IMR-90 (cell line): Measurements from ENCODE around the gene VSIG10L. TPM values are rescaled to one million over a fixed set of nuclear protein-coding genes. Genes with fewer than 3 reads are reported as not detected.

Experiments
- ATAC-seq: fragments of 200-7000 bp; cut with Tn5 transposase; 2 replicates; pipeline ENCODE4 v1.9.1; 2020; ENCODE audit warnings: low read depth, mild to moderate bottlenecking, moderate library complexity
- BruUV-seq: library from RNA; stranded (reverse); fragments of 400-500 nt; replicated peaks from 2 replicates; lab custom pipeline; 2021; lab: Mats Ljungman, UMichigan
- CTCF ChIA-PET: fragments of 300-600 bp; formaldehyde crosslinking; extraction: SDS; loops from one replicate; lab custom pipeline; 2021; ENCODE audit warnings: antibody characterized with exemption; lab: Yijun Ruan, JAX
- POLR2A ChIA-PET: fragments of 300-600 bp; sonication (Branson Sonifier 250); formaldehyde crosslinking; loops from one replicate; lab custom pipeline; 2022; ENCODE audit warnings: antibody characterized with exemption; ENCODE audit not compliant: unreplicated experiment; lab: Charles Lee
- DNase-seq: peaks from one replicate; pipeline ENCODE4 v3.0.0; 2013
- H2AFZ ChIP-seq: replicated peaks from 2 replicates; pipeline ENCODE3; 2013; ENCODE audit warnings: low read length, mild to moderate bottlenecking; ENCODE audit not compliant: poor library complexity
- H2AK5ac ChIP-seq: 2 replicates; pipeline ENCODE4 v1.6.1; 2013; ENCODE audit warnings: low read depth, low read length, inconsistent platforms
- H2AK9ac ChIP-seq: replicated peaks from 2 replicates; pipeline ENCODE3; 2013; ENCODE audit warnings: mild to moderate bottlenecking, low read depth, low read length, moderate library complexity; ENCODE audit not compliant: poor library complexity
- H2BK120ac ChIP-seq: 2 replicates; pipeline ENCODE4 v1.6.1; 2013; ENCODE audit warnings: low read depth, low read length, inconsistent platforms
- H2BK15ac ChIP-seq: 3 replicates; pipeline ENCODE4 v1.6.1; 2013; ENCODE audit warnings: low read depth, low read length, inconsistent platforms
- H2BK20ac ChIP-seq: 2 replicates; pipeline ENCODE4 v1.6.1; 2013; ENCODE audit warnings: low read depth, mild to moderate bottlenecking, inconsistent platforms, low read length, moderate library complexity
- H2BK5ac ChIP-seq: 2 replicates; pipeline ENCODE4 v1.6.1; 2013; ENCODE audit warnings: mild to moderate bottlenecking, low read depth, low read length, inconsistent platforms; ENCODE audit not compliant: poor library complexity, severe bottlenecking
- H3K14ac ChIP-seq: replicated peaks from 2 replicates; pipeline ENCODE4 v1.6.1; 2013; ENCODE audit warnings: low read depth, low read length, inconsistent platforms
- H3K18ac ChIP-seq: 2 replicates; pipeline ENCODE4 v1.6.1; 2013; ENCODE audit warnings: low read depth, low read length, control low read depth
- H3K23ac ChIP-seq: 2 replicates; pipeline ENCODE4 v1.6.1; 2013; ENCODE audit warnings: low read depth, low read length, inconsistent platforms
- H3K27ac ChIP-seq: 2 replicates; pipeline ENCODE4 v1.5.1; 2013; ENCODE audit warnings: mild to moderate bottlenecking, control low read depth, low read length; ENCODE audit not compliant: insufficient read depth
- H3K27me3 ChIP-seq: 2 replicates; pipeline ENCODE4 v1.6.1; 2013; ENCODE audit warnings: low read length; ENCODE audit not compliant: control insufficient read depth, insufficient read depth
- H3K36me3 ChIP-seq: 2 replicates; pipeline ENCODE4 v1.6.1; 2013; ENCODE audit warnings: low read length, mixed read lengths; ENCODE audit not compliant: control insufficient read depth, insufficient read depth
- H3K4ac ChIP-seq: 2 replicates; pipeline ENCODE4 v1.6.1; 2013; ENCODE audit warnings: low read depth, low read length, inconsistent platforms
- H3K4me1 ChIP-seq: 2 replicates; pipeline ENCODE4 v1.6.1; 2013; ENCODE audit warnings: low read length, mixed read lengths; ENCODE audit not compliant: control insufficient read depth, insufficient read depth
- H3K4me2 ChIP-seq: 2 replicates; pipeline ENCODE4 v1.6.1; 2013; ENCODE audit warnings: low read depth, mild to moderate bottlenecking, control low read depth, low read length, moderate library complexity
- H3K4me3 ChIP-seq: 2 replicates; pipeline ENCODE4 v1.5.1; 2013; ENCODE audit warnings: low read depth, mild to moderate bottlenecking, control low read depth, low read length, moderate library complexity; ENCODE audit not compliant: insufficient read depth
- H3K56ac ChIP-seq: 2 replicates; pipeline ENCODE4 v1.6.1; 2013; ENCODE audit warnings: low read length, inconsistent platforms; ENCODE audit not compliant: insufficient read depth; ENCODE audit errors: extremely low read depth
- H3K79me1 ChIP-seq, 2 experiments: 2 replicates each; pipeline ENCODE4 v1.6.1; 2013; ENCODE audit warnings: low read length in 2 of 2, inconsistent platforms in 1 of 2, low read depth in 1 of 2
- H3K9ac ChIP-seq: 2 replicates; pipeline ENCODE4 v1.6.1; 2013; ENCODE audit warnings: low read depth, low read length, control low read depth
- H3K9me1 ChIP-seq: 2 replicates; pipeline ENCODE4 v1.6.1; 2013; ENCODE audit warnings: low read length, inconsistent platforms; ENCODE audit not compliant: insufficient read depth
- H3K9me3 ChIP-seq: 2 replicates; pipeline ENCODE4 v1.6.1; 2013; ENCODE audit warnings: low read length; ENCODE audit not compliant: control insufficient read depth, insufficient read depth
- H4K20me1 ChIP-seq: 2 replicates; pipeline ENCODE4 v1.6.1; 2013; ENCODE audit warnings: low read length, inconsistent platforms; ENCODE audit not compliant: insufficient read depth
- H4K5ac ChIP-seq: 2 replicates; pipeline ENCODE4 v1.6.1; 2013; ENCODE audit warnings: mild to moderate bottlenecking, low read depth, low read length, control low read depth
- H4K8ac ChIP-seq, 2 experiments: 2 replicates each; pipeline ENCODE4 v1.6.1; 2013; ENCODE audit warnings: low read depth in 2 of 2, low read length in 2 of 2, control low read depth in 1 of 2, inconsistent platforms in 1 of 2
- H4K91ac ChIP-seq: 2 replicates; pipeline ENCODE4 v1.6.1; 2013; ENCODE audit warnings: low read depth, low read length, inconsistent platforms; ENCODE audit not compliant: insufficient read depth
- BHLHE40 ChIP-seq: fragments of 150-350 bp; IDR thresholded peaks from 2 replicates; pipeline ENCODE4 v1.6.1; 2016; ENCODE audit warnings: mild to moderate bottlenecking, low read depth, low read length
- CTCF ChIP-seq: conservative IDR thresholded peaks from 2 replicates; pipeline ENCODE4 v1.5.1; 2012; ENCODE audit warnings: mild to moderate bottlenecking, low read depth, low read length, improper control_type of control experiment
- MAFK ChIP-seq: IDR thresholded peaks from 2 replicates; pipeline ENCODE4 v1.6.1; 2012; ENCODE audit warnings: low read depth, low read length, improper control_type of control experiment
- MAZ ChIP-seq: IDR thresholded peaks from 2 replicates; pipeline ENCODE4 v1.6.1; 2012; ENCODE audit warnings: low read depth, mild to moderate bottlenecking, low read length, improper control_type of control experiment, moderate library complexity, borderline replicate concordance
- MXI1 ChIP-seq: IDR thresholded peaks from 2 replicates; pipeline ENCODE4 v1.6.1; 2012; ENCODE audit warnings: low read depth, mild to moderate bottlenecking, low read length, moderate library complexity, borderline replicate concordance
- NFE2L2 ChIP-seq: fragments of 150-350 bp; IDR thresholded peaks from 2 replicates; pipeline ENCODE4 v1.6.1; 2016; ENCODE audit warnings: low read depth, mild to moderate bottlenecking, low read length
- RAD21 ChIP-seq: IDR thresholded peaks from 2 replicates; pipeline ENCODE4 v1.6.1; 2012; ENCODE audit warnings: low read length, improper control_type of control experiment
- RFX5 ChIP-seq: IDR thresholded peaks from 2 replicates; pipeline ENCODE4 v1.8.0; 2012; ENCODE audit warnings: low read depth, mild to moderate bottlenecking, low read length, moderate library complexity
- SMC3 ChIP-seq: fragments of 150-350 bp; IDR thresholded peaks from 2 replicates; pipeline ENCODE4 v1.6.1; 2016; ENCODE audit warnings: low read depth, mild to moderate bottlenecking, antibody characterized with exemption, low read length, moderate library complexity
- WGBS, 2 experiments: methylation state at CpG; one replicate each; pipeline versions ENCODE4 v1.1.5 to v1.1.7; 2013; ENCODE audit warnings: missing lambda C conversion rate in 2 of 2; ENCODE audit not compliant: insufficient read length in 1 of 2; ENCODE audit errors: extremely low coverage in 2 of 2; 5-methylcytosine and 5-hydroxymethylcytosine counted together
- dilution Hi-C: fragments of 300-500 bp; cut with HindIII; formaldehyde crosslinking; loops from one replicate; pipeline ENCODE4 v1.14.3; 2018; ENCODE audit warnings: low sequenced_read_pairs; ENCODE audit not compliant: unreplicated experiment
- in situ Hi-C: fragments of 300-500 bp; cut with MboI; formaldehyde crosslinking; loops from 3 replicates; pipeline ENCODE4 v1.14.3; 2019; ENCODE audit warnings: low sequenced_read_pairs, inconsistent platforms, mixed read lengths
- intact Hi-C: fragments of 100-400 bp; cut with micrococcal nuclease; formaldehyde crosslinking; loops from 2 replicates; pipeline ENCODE4 v1.10.0; 2022
- polyA plus RNA-seq, 3 experiments: library from polyadenylated mRNA; depleted of rRNA; stranded (reverse); fragments of >200 nt; gene quantifications; 2 replicates each; pipeline ENCODE4 v1.2.3, GENCODE V29; 2012; ENCODE audit warnings: low replicate concordance in 1 of 3
- total RNA-seq: library from RNA; depleted of rRNA; stranded (reverse); fragments of >200 nt; gene quantifications from 2 replicates; pipeline ENCODE4 v1.2.3, GENCODE V29; 2012

The VSIG10L gene
- total and polyA plus RNA-seq, 2 of the 4 experiments (the other 2 are of a cell fraction) = 0.18 to 1.2 TPM

DNA sequence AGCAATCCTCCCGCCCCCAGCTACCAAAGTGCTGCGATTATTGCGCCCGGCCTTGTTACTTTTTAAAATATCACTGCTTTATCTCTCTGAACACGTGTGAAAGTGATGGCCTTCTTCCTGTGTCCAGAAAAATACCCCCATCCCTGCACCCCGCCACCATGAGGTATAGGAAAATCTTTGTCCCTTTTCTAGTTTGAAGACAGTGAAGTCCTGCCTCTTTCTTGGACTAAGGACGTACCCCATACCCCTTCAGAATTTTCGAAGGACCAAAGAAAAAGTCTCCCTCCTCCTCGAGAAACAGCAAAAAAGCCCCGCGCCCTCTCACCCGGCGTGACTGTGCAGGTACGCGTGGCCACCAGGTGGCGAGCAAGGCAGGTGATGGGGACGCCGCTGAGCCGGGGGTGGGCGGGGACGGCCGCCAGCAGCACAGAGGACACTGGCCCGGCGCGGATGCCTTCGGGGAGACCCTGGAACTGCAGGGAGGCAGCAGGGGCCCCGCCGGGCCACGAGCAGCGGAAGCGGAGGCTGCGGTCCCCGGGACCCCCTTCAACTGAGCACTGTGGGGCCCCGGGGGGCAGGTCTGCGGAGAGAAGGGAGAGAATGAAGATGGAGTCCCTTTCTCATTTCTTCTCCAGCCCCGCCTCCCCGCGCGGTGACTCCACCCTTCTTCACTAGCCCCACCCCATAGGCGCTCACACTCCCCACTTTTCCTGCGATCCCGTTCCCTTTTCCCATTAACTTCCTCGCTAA, 3.2 kb downstream of the VSIG10L start:
- DNase-seq (peak; percentile 61), ATAC-seq (peak; percentile 74)
- Histone ChIP-seq H3K9me1 (0 out of 2 replicates have a peak, but pooled peaks cover 4% of the 10 kb centered on the region), H2BK120ac (no peak overlapping the region), H4K91ac (no peak overlapping the region), H3K56ac (no peak overlapping the region), H4K20me1 (no peaks in the 10 kb centered on the region), H4K8ac (peak overlapping the region in 1 of 2 experiments; percentile 22; a peak in 2 of 4 replicates), H2AFZ (peak overlapping the region; percentile 98), H3K9ac (0 out of 2 replicates have a peak overlapping the region, but pooled peaks have one; percentile 22), H2BK15ac (no peak overlapping the region), H3K36me3 (no peaks in the 10 kb centered on the region), H3K4me3 (peak overlapping the region; percentile 55), H3K23ac (no peak overlapping the region), H3K18ac (no peak overlapping the region), H3K4ac (peak overlapping the region; percentile 50; the same call in 1 of the 2 replicates), H3K27ac (no peak overlapping the region), H2BK20ac (no peak overlapping the region), H3K14ac (no peak overlapping the region), H3K79me1 (no peaks in the 10 kb centered on the region), H3K4me2 (peak overlapping the region; percentile 92), H2BK5ac (no peak overlapping the region), H3K4me1 (no peaks in the 10 kb centered on the region), H3K9me3 (no peaks in the 10 kb centered on the region), H4K5ac (no peak overlapping the region), H2AK9ac (peak overlapping the region; percentile 62), H3K27me3 (no peaks in the 10 kb centered on the region), H2AK5ac (no peak overlapping the region)
- ChIA-PET POLR2A (no interaction called here), CTCF (interaction anchor here (0.6 to 0.7 kb wide), 2 partner anchors 133 to 439 kb away, joined by 3 read pairs; no protein-coding TSS in a partner anchor)
- in situ Hi-C loops (no loop called here), dilution Hi-C loops (no loop called here), intact Hi-C loops (loop anchor here (1.0 to 5.0 kb wide), 7 partner anchors 28 to 439 kb away; partner anchors contain the start of gene ETFB)
- WGBS, 2 experiments = 1% methylated on average over 15 of the region's 43 CpGs; no CpG with 5 or more reads in 1 of the 2 experiments
- TF ChIP-seq MAFK (no peak), RFX5 (no peak), MXI1 (peak; percentile 44), SMC3 (peak; percentile 75), CTCF (peak; percentile 80), RAD21 (peak; percentile 73), NFE2L2 (no peak), MAZ (peak; percentile 49; the same call in 1 of the 2 replicates), BHLHE40 (no peak)
- no TSS peak for BruUV-seq
